SKM-1 (cell line): Measurements from ENCODE around the gene DPH7.
"Not testable (repeated sequence)": the region's sequence is repeated elsewhere in the genome, so short reads cannot be mapped to it uniquely, and the experiment has no call there.

Source experiments
- DNase-seq: peaks from one replicate; lab custom pipeline; 2025; ENCODE audit not compliant: unreplicated experiment; lab: John Stamatoyannopoulos, UW

The DPH7 gene

GRCh38 chr9:137606734-137607138 is 28.0 kb upstream of the DPH7 start:
- DNase-seq = no peak

GRCh38 chr9:137606005-137606621 is 27.4 kb upstream of the DPH7 start:
- no peak for DNase-seq

- peak; percentile 78 for DNase-seq
These were observed 26.6 kb upstream of the DPH7 start, which contains the start of gene ARRDC1 for GRCh38 chr9:137605121-137606004. ARRDC1 (plus strand) TSS chr9:137605686; CDS start chr9:137605718, 32 bp downstream.

GRCh38 chr9:137604345-137605086 is 25.8 kb upstream of the DPH7 start:
- no peak for DNase-seq

GRCh38 chr9:137603879-137604278 is 25.2 kb upstream of the DPH7 start:
- no peak for DNase-seq

- DNase-seq = peak; percentile 63
These were observed 23.9 kb upstream of the DPH7 start for GRCh38 chr9:137602661-137603060.

GRCh38 chr9:137598943-137599342 is 20.2 kb upstream of the DPH7 start:
- DNase-seq = no peak

GRCh38 chr9:137596577-137596976 is 17.9 kb upstream of the DPH7 start:
- DNase-seq = not testable (repeated sequence)

- DNase-seq = no peak
These were observed 14.5 kb upstream of the DPH7 start for GRCh38 chr9:137593176-137593575.

- DNase-seq = peak; percentile 46
These were observed 14.0 kb upstream of the DPH7 start for GRCh38 chr9:137592767-137593166.

GRCh38 chr9:137590469-137591383 is 12.0 kb upstream of the DPH7 start, which contains the start of gene ZMYND19:
ZMYND19 (minus strand) TSS chr9:137590512; CDS start chr9:137590263, 249 bp downstream.
- DNase-seq = peak; percentile 86

GRCh38 chr9:137590123-137590468 is 11.4 kb upstream of the DPH7 start:
- DNase-seq = no peak

- DNase-seq = no peak
These were observed 10.9 kb upstream of the DPH7 start for GRCh38 chr9:137589441-137590122.

- no peak for DNase-seq
These were observed 10.2 kb upstream of the DPH7 start for GRCh38 chr9:137588891-137589290.

- DNase-seq = no peak
These were observed 9.6 kb upstream of the DPH7 start for GRCh38 chr9:137588311-137588710.

GRCh38 chr9:137586854-137587253 is 8.1 kb upstream of the DPH7 start:
- no peak for DNase-seq

GRCh38 chr9:137583957-137584356 is 5.2 kb upstream of the DPH7 start:
- no peak for DNase-seq

- no peak for DNase-seq
These were observed 4.6 kb upstream of the DPH7 start for GRCh38 chr9:137583347-137583746.

- DNase-seq = no peak
These were observed 3.6 kb upstream of the DPH7 start for GRCh38 chr9:137582286-137582860.
